GM12878 (cell line): ENCODE measurements around the gene TBKBP1. TPM values are rescaled to one million over a fixed set of nuclear protein-coding genes. Genes with fewer than 3 reads are reported as not detected.

ENCODE experiments used
- ATAC-seq: fragments of 200-7000 bp; cut with Tn5 transposase; 3 replicates; pipeline ENCODE4 v1.9.1; 2020; ENCODE audit warnings: mild to moderate bottlenecking, moderate library complexity
- BruUV-seq: library from RNA; stranded (reverse); fragments of 400-500 nt; replicated peaks from 2 replicates; lab custom pipeline; 2021; lab: Mats Ljungman, UMichigan
- CTCF ChIA-PET: fragments of 300-600 bp; sonication (Branson Sonifier 250); formaldehyde crosslinking; extraction: SDS; loops from one replicate; lab custom pipeline; 2021; ENCODE audit warnings: inconsistent platforms; lab: Yijun Ruan, JAX
- POLR2A ChIA-PET: fragments of 350-600 bp; formaldehyde crosslinking; extraction: SDS; loops from one replicate; lab custom pipeline; 2021; ENCODE audit warnings: inconsistent platforms; lab: Charles Lee
- RAD21 ChIA-PET: fragments of 300-600 bp; sonication (Branson Sonifier 250); formaldehyde crosslinking; loops from one replicate; lab custom pipeline; 2023; ENCODE audit warnings: antibody characterized with exemption; ENCODE audit not compliant: unreplicated experiment; lab: Charles Lee
- SMC1A ChIA-PET: fragments of 300-600 bp; sonication (Branson Sonifier 250); formaldehyde crosslinking; loops from one replicate; lab custom pipeline; 2023; ENCODE audit not compliant: unreplicated experiment, uncharacterized antibody; lab: Charles Lee
- DNase-seq: peaks from one replicate; pipeline ENCODE4 v3.0.0-alpha.2; 2011; ENCODE audit warnings: low read depth, low spot score
- FAIRE-seq: peaks from 3 replicates; lab custom pipeline; 2011; peaks lifted over from hg19 to GRCh38; lab: Jason Lieb, UNC
- H2AFZ ChIP-seq: 2 replicates; pipeline ENCODE4 v1.6.0; 2011; ENCODE audit warnings: low read depth, low read length, control low read depth; ENCODE audit not compliant: control insufficient read depth
- H3K27ac ChIP-seq: 2 replicates; pipeline ENCODE4 v1.5.1; 2011; ENCODE audit warnings: control low read depth; ENCODE audit not compliant: control insufficient read depth, insufficient read depth
- H3K27me3 ChIP-seq, 2 experiments: replicated peaks in 1 of 2; 2 replicates each; pipeline versions ENCODE4 v1.6.0 to v1.6.1; 2011; ENCODE audit warnings: low read length in 1 of 2; ENCODE audit not compliant: control insufficient read depth in 2 of 2, insufficient read depth in 2 of 2
- H3K36me3 ChIP-seq, 2 experiments: 2 replicates each; pipeline ENCODE4 v1.5.1; 2011; ENCODE audit warnings: low read length in 1 of 2; ENCODE audit not compliant: control insufficient read depth in 2 of 2, insufficient read depth in 2 of 2
- H3K4me1 ChIP-seq: 2 replicates; pipeline ENCODE4 v1.6.1; 2011; ENCODE audit warnings: mild to moderate bottlenecking, low read length, moderate library complexity, mixed read lengths; ENCODE audit not compliant: control insufficient read depth, insufficient read depth
- H3K4me2 ChIP-seq: 2 replicates; pipeline ENCODE4 v1.6.0; 2011; ENCODE audit warnings: control low read depth; ENCODE audit not compliant: control insufficient read depth, insufficient read depth
- H3K4me3 ChIP-seq: fragments of 200-600 bp; sonication (generic); 2 replicates; pipeline ENCODE4 v1.5.1; 2016
- H3K79me2 ChIP-seq: 2 replicates; pipeline ENCODE4 v1.6.0; 2011; ENCODE audit warnings: low read length; ENCODE audit not compliant: control insufficient read depth, insufficient read depth
- H3K9ac ChIP-seq: 2 replicates; pipeline ENCODE4 v1.8.0; 2011; ENCODE audit warnings: low read length, control low read depth, mixed read lengths; ENCODE audit not compliant: control insufficient read depth, insufficient read depth
- H3K9me3 ChIP-seq: replicated peaks from 3 replicates; pipeline ENCODE4 v1.5.1; 2011; ENCODE audit warnings: mild to moderate bottlenecking, low read length; ENCODE audit not compliant: control insufficient read depth, insufficient read depth
- H4K20me1 ChIP-seq: 2 replicates; pipeline ENCODE4 v1.6.0; 2011; ENCODE audit not compliant: control insufficient read depth, insufficient read depth
- BHLHE40 ChIP-seq, 2 experiments: fragments of 450-650 bp in 1 of 2; IDR thresholded peaks; 2 replicates each; pipeline ENCODE4 v1.6.1; 2011 to 2017; ENCODE audit warnings: low read depth in 2 of 2, borderline replicate concordance in 1 of 2, improper control_type of control experiment in 1 of 2, low read length in 1 of 2, mild to moderate bottlenecking in 1 of 2
- CBFB ChIP-seq: IDR thresholded peaks from 2 replicates; pipeline ENCODE4 v1.6.1; 2016; ENCODE audit warnings: antibody characterized with exemption, low read depth
- GATAD2B ChIP-seq: fragments of 450-650 bp; conservative IDR thresholded peaks from 2 replicates; pipeline ENCODE4 v1.6.1; 2017; ENCODE audit warnings: low read depth, mild to moderate bottlenecking, moderate library complexity
- HDAC2 ChIP-seq: fragments of 200-600 bp; sonication (generic); IDR thresholded peaks from 2 replicates; pipeline ENCODE4 v1.6.1; 2017
- JUND ChIP-seq: IDR thresholded peaks from 2 replicates; pipeline ENCODE4 v1.6.1; 2012; ENCODE audit warnings: low read depth, mild to moderate bottlenecking, low read length, improper control_type of control experiment, moderate library complexity
- LARP7 ChIP-seq: fragments of 450-650 bp; IDR thresholded peaks from 2 replicates; pipeline ENCODE4 v1.6.1; 2017; ENCODE audit warnings: mild to moderate bottlenecking
- MEF2B ChIP-seq: fragments of 450-650 bp; IDR thresholded peaks from 2 replicates; pipeline ENCODE4 v1.6.1; 2018; ENCODE audit warnings: mild to moderate bottlenecking, moderate library complexity; ENCODE audit not compliant: partially characterized antibody, poor library complexity, severe bottlenecking
- MXI1 ChIP-seq: fragments of 150-350 bp; IDR thresholded peaks from 2 replicates; pipeline ENCODE4 v1.6.1; 2011; ENCODE audit warnings: low read depth, mild to moderate bottlenecking, inconsistent platforms, low read length, improper control_type of control experiment
- NR2C1 ChIP-seq: fragments of 450-650 bp; IDR thresholded peaks from 2 replicates; pipeline ENCODE4 v1.6.1; 2017; ENCODE audit warnings: antibody characterized with exemption, mild to moderate bottlenecking, moderate library complexity
- NR2F1 ChIP-seq: fragments of 450-650 bp; conservative IDR thresholded peaks from 2 replicates; pipeline ENCODE4 v1.6.1; 2017; ENCODE audit warnings: mild to moderate bottlenecking
- POLR2A ChIP-seq: IDR thresholded peaks from 2 replicates; pipeline ENCODE4 v1.6.1; 2011; ENCODE audit warnings: low read depth, mild to moderate bottlenecking, low read length
- SIN3A ChIP-seq: IDR thresholded peaks from 2 replicates; pipeline ENCODE4 v1.6.1; 2012; ENCODE audit warnings: low read depth, low read length, improper control_type of control experiment
- SMARCA5 ChIP-seq: fragments of 450-650 bp; IDR thresholded peaks from 2 replicates; pipeline ENCODE4 v1.6.1; 2017; ENCODE audit warnings: mild to moderate bottlenecking
- TAF1 ChIP-seq: IDR thresholded peaks from 2 replicates; pipeline ENCODE4 v1.6.1; 2011; ENCODE audit warnings: mild to moderate bottlenecking, low read depth, low read length, borderline replicate concordance
- TCF7 ChIP-seq: IDR thresholded peaks from 2 replicates; pipeline ENCODE4 v1.6.1; 2014; ENCODE audit warnings: antibody characterized with exemption, borderline replicate concordance
- WGBS: methylation state at CpG from one replicate; pipeline ENCODE4 v1.1.6; 2016; ENCODE audit warnings: low lambda C conversion rate; ENCODE audit not compliant: insufficient replicate concordance, insufficient coverage; ENCODE audit errors: missing lambda C conversion rate; 5-methylcytosine and 5-hydroxymethylcytosine counted together
- in situ Hi-C: fragments of 300-500 bp; cut with MboI; formaldehyde crosslinking; loops from 9 replicates; pipeline ENCODE4 v1.14.3; 2018; ENCODE audit warnings: mixed read lengths
- intact Hi-C: fragments of 100-400 bp; cut with micrococcal nuclease; formaldehyde crosslinking; loops from one replicate; pipeline ENCODE4 v1.14.2; 2022; ENCODE audit not compliant: unreplicated experiment
- polyA plus RNA-seq, 11 experiments: library from polyadenylated mRNA; depleted of rRNA in 4 of 11; unstranded in 6 of 11; stranded (reverse) in 5 of 11; fragments of >200 nt; fragmentation: Nextera tagmentation in 4 of 11; fragmentation: Illumina TruSeq in 1 of 11; extraction: Ambion mirVana in 4 of 11; extraction: Trizol in 1 of 11; gene quantifications; 1 replicate in 1 of 11; 2 replicates in 10 of 11; pipeline versions ENCODE4 v1.2.1 to v1.2.3, GENCODE V29; 2011 to 2016; ENCODE audit warnings: inconsistent platforms in 2 of 11, missing spikeins in 2 of 11, low read depth in 1 of 11
- total RNA-seq, 4 experiments: library from RNA; depleted of rRNA in 3 of 4; stranded (reverse); fragments of >200 nt in 3 of 4; fragmentation: Illumina TruSeq in 1 of 4; extraction: Trizol in 1 of 4; gene quantifications; 2 replicates each; pipeline versions ENCODE4 v1.2.1 to v1.2.3, GENCODE V29; 2013 to 2021
- TF ChIP-seq, protein P1 (sequence below): IDR thresholded peaks from 2 replicates; pipeline ENCODE4 v1.6.1; 2012; ENCODE audit warnings: low read depth, low read length, improper control_type of control experiment
- TF ChIP-seq, protein P2 (sequence below): fragments of 150-350 bp; IDR thresholded peaks from 2 replicates; pipeline ENCODE4 v1.6.1; 2014; ENCODE audit warnings: mild to moderate bottlenecking, low read depth, low read length
- TF ChIP-seq, protein P3 (sequence below): IDR thresholded peaks from 2 replicates; pipeline ENCODE4 v1.6.1; 2011; ENCODE audit warnings: borderline replicate concordance, low read depth, mild to moderate bottlenecking, moderate library complexity, mixed read lengths, low read length; ENCODE audit not compliant: insufficient read depth; ENCODE audit errors: extremely low read length

TBKBP1 gene
- total and polyA plus RNA-seq, 10 of the 15 experiments (the other 5 are each of a cell fraction or from before 2014, with no cell fraction given): 0.11 to 2.7 (median 0.74) TPM; not detected in 3

- TF ChIP-seq GATAD2B (peak; percentile 27), LARP7 (peak; percentile 90), JUND (no peak)
- TF ChIP-seq, protein P1, sequence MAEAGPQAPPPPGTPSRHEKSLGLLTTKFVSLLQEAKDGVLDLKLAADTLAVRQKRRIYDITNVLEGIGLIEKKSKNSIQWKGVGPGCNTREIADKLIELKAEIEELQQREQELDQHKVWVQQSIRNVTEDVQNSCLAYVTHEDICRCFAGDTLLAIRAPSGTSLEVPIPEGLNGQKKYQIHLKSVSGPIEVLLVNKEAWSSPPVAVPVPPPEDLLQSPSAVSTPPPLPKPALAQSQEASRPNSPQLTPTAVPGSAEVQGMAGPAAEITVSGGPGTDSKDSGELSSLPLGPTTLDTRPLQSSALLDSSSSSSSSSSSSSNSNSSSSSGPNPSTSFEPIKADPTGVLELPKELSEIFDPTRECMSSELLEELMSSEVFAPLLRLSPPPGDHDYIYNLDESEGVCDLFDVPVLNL: peak; percentile 74
Observed at GRCh38 chr17:47649153-47649971, 44.6 kb upstream of the TBKBP1 start, which contains the start of gene KPNB1 (continued).

- RAD21 ChIA-PET: interaction anchor here (0.9 to 3.3 kb wide), 8 partner anchors 14 to 460 kb away, joined by 3 to 21 read pairs (median 4); partner anchors contain the start of genes CDK5RAP3 and SCRN2
- SMC1A ChIA-PET: interaction anchor here (1.1 to 2.6 kb wide), 6 partner anchors 9 to 91 kb away, joined by 3 to 20 read pairs (median 4); no protein-coding TSS in a partner anchor
- no peaks in the 10 kb centered on the region for H3K9me3 ChIP-seq
- peak overlapping the region; percentile 99 for H3K27ac ChIP-seq
- H3K4me2 ChIP-seq: no peak overlapping the region
- intact Hi-C loops: loop anchor here (1.0 to 10.0 kb wide), 2 partner anchors 85 to 246 kb away; partner anchors contain the start of genes SP2 and TBX21
- POLR2A ChIA-PET: interaction anchor here (0.6 to 3.4 kb wide), 10 partner anchors 12 to 320 kb away, joined by 3 to 18 read pairs (median 4); partner anchors contain the start of gene TBKBP1
- under 1% methylated on average over 17 of the region's 48 CpGs for WGBS
- no peak for FAIRE-seq
- BruUV-seq: no TSS peak
- H3K9ac ChIP-seq: peak overlapping the region; percentile 70; the same call in 1 of the 2 replicates
- no peaks in the 10 kb centered on the region for H3K27me3 ChIP-seq
- H4K20me1 ChIP-seq: 0 out of 2 replicates have a peak, but pooled peaks cover under 1% of the 10 kb centered on the region
- H3K4me1 ChIP-seq: peaks cover 22% of the 10 kb centered on the region
- peaks cover 2 to 18% of the 10 kb centered on the region in 2 experiments for H3K36me3 ChIP-seq
- no peak for DNase-seq
- in situ Hi-C loops: no loop called here
- peak; percentile 18 for ATAC-seq
- no peak overlapping the region for H2AFZ ChIP-seq
- peak overlapping the region; percentile 69 for H3K4me3 ChIP-seq
- peaks cover 55% of the 10 kb centered on the region for H3K79me2 ChIP-seq
- CTCF ChIA-PET: interaction anchor here (0.9 to 6.9 kb wide), 11 partner anchors 10 to 321 kb away, joined by 3 to 75 read pairs (median 3); partner anchors contain the start of genes CDK5RAP3 and OSBPL7
- TF ChIP-seq TCF7 (peak; percentile 16; the same call in 1 of the 2 replicates), NR2F1 (peak; percentile 58), POLR2A (peak; percentile 87), BHLHE40 (IDR thresholded peaks at IDR 0.05; ENCODE audit: borderline replicate concordance in 1 of 2, low read depth in 2 of 2, low read length in 1 of 2) (peak in 1 of 2 experiments; percentile 29; a peak in 1 of 4 replicates), MXI1 (no peak), SMARCA5 (0 out of 2 replicates have a peak, but pooled peaks have one; percentile 20), CBFB (no peak; the same call in 1 of the 2 replicates), SIN3A (no peak), HDAC2 (no peak), MEF2B (peak; percentile 34), NR2C1 (no peak), TAF1 (no peak; the same call in 1 of the 2 replicates)
- TF ChIP-seq, protein P2, sequence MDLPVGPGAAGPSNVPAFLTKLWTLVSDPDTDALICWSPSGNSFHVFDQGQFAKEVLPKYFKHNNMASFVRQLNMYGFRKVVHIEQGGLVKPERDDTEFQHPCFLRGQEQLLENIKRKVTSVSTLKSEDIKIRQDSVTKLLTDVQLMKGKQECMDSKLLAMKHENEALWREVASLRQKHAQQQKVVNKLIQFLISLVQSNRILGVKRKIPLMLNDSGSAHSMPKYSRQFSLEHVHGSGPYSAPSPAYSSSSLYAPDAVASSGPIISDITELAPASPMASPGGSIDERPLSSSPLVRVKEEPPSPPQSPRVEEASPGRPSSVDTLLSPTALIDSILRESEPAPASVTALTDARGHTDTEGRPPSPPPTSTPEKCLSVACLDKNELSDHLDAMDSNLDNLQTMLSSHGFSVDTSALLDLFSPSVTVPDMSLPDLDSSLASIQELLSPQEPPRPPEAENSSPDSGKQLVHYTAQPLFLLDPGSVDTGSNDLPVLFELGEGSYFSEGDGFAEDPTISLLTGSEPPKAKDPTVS: no peak
- TF ChIP-seq, protein P3, sequence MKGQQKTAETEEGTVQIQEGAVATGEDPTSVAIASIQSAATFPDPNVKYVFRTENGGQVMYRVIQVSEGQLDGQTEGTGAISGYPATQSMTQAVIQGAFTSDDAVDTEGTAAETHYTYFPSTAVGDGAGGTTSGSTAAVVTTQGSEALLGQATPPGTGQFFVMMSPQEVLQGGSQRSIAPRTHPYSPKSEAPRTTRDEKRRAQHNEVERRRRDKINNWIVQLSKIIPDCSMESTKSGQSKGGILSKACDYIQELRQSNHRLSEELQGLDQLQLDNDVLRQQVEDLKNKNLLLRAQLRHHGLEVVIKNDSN: no peak
Observed at GRCh38 chr17:47649972-47650524, 43.9 kb upstream of the TBKBP1 start.
